GM04503 (cell line): ENCODE results near the gene CADPS.
A peak's percentile ranks its signal among the peaks of the same experiment; 100 is the strongest.

Experiments used
- DNase-seq: peaks from one replicate; pipeline ENCODE4 v3.0.0-alpha.2; 2012; ENCODE audit warnings: low read depth

Gene CADPS

DNA sequence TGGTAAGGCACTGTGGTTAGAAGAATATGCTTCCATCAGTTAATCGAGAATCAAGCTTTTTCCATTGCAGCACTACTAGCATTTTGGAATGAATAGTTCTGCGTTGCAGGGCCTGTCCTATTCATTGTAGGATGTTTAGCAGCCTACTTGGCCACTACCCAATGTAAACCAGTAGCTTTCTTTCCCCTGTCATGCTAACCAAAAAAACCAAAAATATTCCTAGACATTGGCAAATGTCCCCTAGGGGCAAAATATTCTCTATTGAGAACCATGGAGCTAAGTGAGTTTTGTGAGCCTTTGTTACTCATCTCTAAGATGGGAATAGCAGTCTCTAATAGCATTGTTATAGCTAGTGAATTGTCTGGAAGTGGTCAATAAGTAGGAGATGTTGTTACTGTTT, 187.2 kb downstream of the CADPS start:
- no peak for DNase-seq

DNA sequence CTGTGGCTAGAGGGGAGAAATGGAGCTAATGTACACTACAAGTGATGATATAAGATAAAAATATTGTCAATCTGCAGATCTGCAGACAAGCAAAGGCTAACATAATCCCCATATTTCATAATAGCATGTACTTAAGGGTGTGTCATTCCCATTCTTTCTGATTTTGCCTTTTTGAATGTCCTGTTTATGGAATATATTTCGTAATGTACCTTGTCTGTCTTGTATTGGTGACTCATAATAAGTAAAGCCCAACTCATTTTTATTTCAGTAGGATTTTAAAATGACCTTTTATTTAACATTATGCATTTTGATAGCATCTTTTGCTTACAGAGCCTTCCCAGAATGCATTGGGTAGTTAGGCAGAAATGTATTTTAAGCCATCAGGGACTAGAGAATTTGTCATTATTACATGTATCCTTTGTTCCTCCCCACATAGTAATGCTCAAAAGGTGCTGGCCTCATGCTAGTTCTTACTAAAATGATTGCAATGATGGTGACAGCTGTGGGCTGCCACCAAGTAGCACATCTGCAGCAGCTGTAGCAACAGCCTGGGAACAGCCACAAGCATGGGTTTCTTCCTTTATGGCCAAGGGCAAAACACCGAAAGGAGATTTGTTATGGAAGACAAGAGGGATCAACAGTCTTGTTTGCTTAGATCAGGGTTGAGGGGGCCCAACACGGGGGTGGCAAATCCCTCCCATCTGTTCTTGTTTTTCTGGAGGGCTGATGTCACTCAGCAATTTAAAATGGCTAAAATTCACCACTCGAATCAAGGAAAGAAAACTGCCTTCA, 188.5 kb downstream of the CADPS start:
- DNase-seq: no peak

DNA sequence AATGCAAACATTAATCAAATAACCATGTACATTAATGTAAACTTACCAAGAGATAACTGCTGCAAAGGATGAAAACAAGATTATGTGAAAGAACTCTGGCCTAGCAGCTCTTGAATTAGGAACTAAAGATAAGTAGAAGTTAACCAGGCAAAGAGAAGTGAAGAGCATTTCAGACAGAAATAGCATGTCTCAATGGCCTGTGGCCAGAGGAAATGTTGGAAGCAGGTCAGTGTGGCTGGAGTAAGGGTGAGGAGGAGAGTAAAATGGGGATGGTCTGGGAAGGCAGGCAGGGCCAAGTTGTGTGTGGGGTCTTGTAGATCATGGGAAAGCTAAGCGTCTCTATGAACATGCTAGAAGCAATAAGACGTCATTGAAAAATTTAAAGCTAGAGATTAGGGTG, 192.4 kb downstream of the CADPS start:
- no peak for DNase-seq

DNA sequence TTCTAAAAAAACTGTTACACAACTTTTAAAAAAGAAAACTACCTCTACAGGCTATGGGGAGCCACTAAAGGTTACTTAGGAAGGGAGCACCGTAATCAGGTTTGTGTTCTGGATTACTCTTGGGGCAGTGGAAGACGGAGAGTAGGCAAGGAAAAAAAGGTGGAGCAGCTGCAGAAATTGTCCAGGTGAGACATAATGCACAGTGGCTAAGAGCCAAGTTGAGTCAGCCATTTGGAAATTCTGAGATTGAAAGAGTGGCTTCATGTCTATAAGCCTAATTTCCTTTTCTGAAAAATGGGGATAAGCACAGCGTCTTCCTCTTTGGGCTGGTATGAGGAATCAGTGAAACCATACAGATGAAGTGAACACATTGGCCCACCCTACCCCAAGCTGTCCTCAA, 195.2 kb downstream of the CADPS start:
- no peak for DNase-seq

DNA sequence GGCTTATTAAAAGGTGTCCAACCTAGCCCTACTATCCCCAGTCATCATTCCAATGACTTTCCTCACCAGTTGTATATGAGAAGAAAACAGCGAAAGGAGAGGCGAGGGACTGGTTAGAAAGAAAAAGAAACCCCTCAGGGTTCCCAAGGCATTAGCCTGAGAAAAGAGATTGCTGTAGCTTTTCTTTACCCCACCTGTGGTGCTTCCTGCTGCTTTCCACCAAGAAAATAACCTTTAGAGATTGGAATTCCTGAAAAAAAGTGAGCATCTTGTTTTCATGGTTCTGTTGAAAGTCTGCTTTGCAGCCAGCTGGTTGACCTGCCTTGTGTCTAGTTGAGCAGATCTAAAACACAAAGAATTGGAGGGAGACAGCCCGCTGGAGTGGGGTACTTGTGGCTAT, 196.4 kb downstream of the CADPS start:
- DNase-seq: no peak

DNA sequence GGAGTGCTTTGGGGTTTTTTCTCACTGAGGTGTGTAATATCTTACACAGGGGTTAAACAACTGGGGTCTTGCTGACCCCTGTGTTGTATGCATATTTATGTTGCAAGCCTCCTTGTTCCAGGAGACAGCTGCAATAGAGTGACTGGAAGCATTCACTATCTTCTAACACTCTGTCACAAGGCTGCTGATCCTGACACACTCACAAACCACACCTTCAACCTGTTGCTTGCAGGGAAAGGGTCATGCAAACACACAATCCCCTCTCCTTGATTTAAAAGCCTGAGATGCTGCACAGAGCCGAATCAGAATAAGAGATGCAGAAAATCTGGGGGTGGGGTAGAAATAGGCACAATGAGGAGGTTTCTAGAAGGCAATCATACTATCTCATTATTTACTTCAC, 197.3 kb downstream of the CADPS start:
- no peak for DNase-seq

DNA sequence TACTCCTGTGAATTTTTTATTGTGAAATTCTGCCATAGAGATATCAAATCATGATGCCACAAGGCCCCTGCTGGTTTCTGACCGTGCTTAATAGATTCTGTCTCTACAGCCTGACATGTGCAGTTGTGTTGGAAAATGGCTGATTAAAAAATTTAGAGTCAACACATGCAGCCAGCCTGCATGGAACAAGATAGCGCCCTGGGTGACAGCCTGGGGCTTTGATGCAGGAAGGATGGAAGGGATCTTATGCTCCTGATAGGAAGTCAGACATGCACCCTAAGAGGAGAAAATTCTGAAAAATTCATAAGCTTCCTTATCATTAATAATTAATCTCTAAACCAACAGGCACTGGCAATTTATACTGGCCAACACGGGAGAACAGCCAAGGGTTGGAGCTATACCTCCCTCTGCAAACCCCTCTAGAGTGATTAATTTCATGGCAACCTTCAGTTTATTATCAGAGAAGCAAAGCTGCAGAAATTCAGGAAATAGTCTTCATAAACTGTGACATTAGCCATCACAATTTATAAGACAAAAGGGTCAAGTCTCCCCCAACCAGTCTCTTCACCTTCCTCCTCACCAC, 198.4 kb downstream of the CADPS start:
- DNase-seq: no peak

DNA sequence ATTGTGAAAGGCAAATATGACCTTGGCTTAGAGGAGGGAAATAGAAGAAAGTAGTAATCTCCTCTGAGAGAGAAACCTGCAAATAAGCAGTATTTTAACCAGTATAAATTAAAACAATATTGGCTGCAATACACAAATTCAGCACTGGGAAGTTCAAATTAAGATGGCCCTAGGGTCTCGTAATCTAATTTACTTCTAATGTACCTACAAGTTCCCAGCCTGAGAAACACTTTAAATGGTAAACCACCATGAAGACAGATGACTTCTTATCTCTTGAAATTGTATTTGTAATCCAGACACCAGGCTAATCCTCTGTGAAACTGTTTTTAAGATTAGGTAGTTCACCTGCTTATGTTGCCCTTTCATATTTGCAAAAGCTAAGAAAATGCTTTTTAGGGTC, 199.7 kb downstream of the CADPS start:
- DNase-seq: no peak

DNA sequence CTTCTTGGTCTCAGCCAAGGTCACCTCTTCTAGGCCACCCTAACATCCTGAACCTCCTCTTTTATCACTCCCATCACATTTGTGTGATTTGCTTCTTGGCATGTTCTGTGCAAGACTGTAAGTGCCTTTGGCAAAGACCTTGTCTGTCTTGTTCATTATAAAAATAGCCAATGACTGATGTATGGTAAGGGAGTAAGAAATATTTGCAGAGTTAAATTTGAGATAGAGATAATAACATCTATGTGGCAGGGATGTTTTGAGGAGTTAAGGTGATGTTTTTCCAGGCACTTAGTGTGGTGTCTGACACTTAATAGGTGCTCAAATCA, 202.3 kb downstream of the CADPS start:
- DNase-seq: no peak

DNA sequence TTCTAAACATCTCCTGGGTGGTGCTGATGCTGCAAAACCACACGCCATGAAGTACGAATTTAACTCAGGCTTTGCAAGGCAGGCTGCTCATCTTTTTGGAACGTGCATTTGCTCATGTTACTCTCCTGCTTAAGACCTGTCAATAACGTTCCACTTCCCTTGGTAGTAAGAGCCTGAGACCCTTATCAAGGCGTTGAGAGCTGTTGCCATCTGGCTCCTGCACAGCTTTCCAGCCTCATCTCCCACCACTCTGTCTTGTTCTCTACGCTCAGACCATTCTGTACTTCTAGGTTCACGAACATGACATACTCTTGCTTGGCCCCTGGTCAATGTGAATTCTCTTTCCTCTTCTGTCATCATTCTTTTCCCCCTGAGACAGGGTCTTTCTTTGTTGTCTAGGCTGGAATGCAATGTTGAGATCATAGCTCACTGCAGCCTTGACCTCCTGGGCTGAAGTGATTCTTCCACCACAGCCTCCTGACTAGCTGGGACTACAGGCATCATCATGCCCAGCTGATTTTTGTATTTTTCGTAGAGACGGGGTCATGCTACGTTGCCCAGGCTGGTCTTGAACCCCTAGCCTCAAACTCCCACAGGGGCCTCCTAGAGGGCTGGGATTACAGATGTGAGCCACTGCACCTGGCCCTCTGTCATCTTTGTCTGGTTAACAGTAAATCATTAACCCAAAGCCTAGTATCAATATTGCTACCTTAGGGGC, 202.8 kb downstream of the CADPS start:
- no peak for DNase-seq

DNA sequence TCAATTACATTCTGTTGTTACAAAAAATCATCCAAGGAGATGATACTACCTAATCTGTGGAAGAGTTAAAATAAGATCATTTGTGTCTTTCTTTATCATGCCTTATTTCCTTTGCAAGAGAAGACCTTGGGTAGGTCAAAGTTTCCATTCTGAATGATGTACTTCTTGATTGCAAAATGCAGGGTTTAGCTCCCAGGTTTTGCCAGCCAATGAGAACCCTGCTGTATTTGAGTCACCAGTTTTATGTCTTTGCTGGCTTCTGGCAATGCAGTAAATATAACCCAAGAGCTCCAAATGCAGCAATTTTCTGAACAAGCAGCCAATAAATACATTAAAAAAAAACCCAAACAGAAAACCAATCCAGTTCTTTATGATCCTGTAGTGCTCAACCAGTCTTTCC, 204.9 kb downstream of the CADPS start:
- DNase-seq: peak; percentile 5

DNA sequence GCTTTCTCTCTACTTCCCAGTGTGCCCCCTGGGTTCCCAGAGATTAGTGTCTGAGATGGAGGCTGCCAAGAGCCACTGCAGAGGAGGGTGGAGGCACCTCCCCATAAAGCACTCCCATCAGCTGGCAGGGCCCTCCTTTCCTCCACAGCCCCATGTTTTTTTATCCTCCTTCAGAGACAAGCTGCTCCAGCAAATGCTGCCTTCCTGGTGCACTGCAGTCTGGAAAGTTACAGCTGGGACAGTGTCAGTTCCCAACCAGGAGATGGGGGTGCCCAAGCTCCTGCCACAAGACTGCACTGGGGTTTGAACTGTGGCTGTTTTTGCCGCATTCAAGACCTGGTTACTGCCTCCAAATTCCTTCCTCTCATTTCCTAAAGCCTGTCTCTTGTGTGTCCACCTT, 206.1 kb downstream of the CADPS start:
- DNase-seq: no peak

DNA sequence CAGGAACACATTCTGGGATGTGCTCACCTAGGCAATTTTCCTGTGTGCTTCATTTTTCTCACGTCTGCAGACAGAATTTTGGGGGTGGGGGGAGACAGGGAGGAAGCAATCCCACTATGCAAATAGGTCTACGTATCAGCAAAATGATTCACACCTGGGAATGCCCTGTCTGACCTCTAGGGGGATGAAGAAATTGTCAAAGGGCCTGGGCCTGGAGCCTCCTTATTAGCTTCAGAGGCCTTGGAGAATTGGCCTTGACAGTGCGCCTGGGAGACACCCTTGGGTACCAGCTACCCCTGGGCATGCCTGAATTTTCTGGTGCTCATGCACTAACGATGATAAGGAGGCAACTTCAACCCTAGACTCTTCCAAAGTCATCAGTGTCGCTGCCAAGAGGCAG, 207.5 kb downstream of the CADPS start:
- no peak for DNase-seq

DNA sequence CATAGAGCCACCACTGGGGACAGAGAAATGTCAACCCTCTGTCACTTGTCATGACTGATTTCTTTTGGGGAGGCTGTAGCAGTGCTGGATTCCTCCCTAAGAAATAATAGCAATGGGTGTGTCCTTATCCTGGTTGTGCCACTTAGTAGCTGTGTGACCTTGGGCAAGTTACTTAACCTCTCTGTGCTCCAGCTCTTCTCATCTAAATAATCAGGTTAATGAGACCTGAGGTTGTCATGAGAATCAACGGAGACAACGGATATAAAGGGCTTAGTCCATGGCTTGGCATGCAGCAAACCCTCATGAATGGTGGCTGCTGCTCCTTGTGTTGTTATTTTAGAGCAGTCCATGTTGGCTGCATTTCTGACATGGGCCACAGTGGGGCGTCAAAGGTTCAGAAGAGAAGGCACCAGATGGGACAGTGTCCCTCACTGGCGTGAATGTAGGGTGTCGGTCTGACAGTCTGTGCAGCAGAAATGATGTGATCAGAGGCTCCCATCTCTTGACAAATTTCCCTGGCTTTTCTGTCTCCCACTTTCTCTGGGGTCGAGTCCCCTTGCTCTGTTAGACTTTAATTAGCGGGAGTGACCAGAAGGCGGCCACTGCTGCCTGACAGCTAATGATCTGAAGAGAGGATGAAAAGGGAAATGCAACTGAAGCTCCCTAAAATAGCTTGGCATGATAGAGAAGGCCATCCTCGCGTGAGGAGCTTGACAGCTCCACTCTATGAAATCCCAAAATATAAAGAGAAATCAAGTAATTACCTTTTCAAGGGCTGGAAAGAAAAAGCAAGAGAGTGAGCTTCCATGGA, 209.4 kb downstream of the CADPS start:
- DNase-seq: peak; percentile 3

DNA sequence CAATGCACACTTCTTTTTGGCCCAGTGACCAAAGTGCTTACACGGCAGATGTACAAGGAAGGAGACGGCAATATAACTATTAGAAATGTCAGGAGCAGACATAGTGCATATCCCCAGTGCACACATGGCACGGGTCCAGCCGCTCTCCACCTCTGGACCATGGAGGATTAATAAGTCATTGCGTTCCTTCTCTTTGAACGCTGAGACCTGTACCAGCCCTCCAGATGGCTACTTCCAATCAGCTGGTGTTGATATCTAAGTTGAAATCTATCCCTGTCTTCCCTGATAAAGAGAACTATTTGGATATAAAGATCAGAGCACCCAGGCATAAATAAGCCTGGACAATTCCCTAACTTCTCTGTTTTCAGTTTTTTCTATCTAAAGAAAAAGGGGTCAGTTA, 212.5 kb downstream of the CADPS start:
- no peak for DNase-seq

DNA sequence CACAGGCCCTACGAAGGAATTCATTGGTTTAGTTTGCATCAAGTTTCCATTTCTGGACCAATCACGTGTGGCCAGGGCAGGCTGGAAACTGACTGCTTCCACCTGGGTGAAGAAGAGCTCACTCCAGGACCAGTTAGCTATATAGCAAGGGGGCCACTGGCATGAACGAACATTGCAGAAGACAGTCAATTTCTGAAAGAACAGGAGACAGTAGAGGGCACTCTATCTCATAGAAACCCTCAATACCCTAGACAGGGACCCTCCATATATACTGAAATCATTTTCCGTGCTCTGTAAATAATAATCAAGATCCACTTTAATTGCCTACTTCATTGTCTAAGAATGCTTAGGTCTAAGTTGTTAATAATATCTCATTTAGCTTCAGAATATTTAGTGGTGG, 215.6 kb downstream of the CADPS start:
- no peak for DNase-seq

DNA sequence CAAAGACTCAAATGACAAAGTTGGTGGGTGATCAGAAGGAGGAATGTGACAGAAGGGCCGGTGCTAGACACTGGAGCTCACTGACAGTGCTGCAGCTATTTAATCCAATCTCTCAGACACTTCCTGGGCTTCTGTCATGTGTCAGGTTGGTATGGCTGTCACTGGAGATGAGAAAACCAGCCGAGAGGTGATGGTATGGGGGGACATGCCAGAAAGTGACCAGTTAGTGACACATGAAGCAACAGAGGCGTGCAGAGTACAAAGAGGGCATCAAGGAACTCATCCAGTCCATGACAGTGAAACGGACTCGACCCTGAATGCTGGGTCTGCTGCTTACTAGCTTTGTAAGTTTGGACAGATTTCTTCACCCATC, 219.5 kb downstream of the CADPS start:
- no peak for DNase-seq

DNA sequence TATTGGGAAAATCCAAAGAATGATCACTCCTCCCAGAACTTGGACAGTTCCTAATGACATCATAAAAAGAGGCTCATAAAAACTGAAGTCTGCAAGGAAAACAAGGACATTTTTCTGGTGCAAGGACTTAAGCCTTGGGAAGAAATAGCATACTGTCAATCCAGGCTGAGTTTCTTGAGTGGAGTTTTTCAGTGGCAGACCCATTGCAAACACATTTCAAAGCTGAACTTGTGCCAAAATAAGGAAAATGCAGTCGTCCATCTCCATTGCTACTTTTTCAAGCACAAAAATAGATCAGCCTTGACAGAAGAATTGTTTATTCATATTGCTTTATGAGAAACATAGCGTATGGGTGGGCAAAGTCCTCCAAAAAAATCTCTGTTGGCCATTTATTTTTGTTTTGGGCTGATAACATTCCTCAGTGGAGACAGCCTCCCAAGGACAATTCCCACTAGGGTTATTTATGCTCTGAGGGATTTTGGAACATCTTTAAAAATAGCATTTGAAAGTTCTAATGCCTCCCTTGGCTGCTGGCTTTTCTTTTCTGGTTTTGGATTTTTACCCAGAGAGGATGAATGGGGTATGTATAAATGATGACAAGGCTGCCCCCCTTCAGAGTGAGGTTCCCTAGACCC, 220.0 kb downstream of the CADPS start:
- DNase-seq: no peak

DNA sequence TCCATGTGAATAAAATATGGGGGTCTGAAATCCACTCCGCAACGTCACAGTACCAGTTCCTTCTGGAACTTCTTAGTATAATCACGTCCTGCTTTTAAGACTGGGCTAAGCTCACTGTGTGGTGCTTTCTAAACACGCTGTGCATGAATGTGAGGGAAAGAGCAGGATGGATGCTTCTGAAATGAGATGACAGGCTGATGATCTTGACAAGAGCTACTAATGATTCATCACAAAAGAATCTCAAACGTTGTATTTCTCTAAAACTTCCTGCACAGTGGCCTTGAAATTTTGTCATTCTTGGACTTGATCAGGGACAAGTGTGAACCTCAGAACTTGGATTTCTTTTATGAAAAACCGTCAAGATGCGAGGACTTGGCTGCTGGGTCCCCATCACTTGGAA, 221.4 kb downstream of the CADPS start:
- DNase-seq: no peak

DNA sequence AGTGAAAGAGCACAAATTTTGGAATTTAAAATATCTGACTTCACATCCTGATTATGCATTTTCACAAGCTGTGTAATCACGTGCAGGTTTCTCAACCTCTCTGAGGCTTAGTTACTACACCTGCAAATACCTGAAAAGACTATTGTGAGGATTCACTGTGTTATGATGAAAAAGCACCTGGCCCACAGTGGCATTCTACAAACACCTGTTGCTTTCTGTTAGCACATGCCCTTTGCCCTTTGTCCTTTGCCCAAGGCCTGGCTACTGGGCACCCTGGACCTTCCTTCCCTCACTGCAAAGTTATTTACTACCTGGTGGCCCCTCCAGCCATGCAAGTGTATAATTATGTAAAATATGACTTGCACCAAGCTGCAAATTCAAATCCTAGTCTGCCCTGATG, 227.5 kb downstream of the CADPS start:
- no peak for DNase-seq

DNA sequence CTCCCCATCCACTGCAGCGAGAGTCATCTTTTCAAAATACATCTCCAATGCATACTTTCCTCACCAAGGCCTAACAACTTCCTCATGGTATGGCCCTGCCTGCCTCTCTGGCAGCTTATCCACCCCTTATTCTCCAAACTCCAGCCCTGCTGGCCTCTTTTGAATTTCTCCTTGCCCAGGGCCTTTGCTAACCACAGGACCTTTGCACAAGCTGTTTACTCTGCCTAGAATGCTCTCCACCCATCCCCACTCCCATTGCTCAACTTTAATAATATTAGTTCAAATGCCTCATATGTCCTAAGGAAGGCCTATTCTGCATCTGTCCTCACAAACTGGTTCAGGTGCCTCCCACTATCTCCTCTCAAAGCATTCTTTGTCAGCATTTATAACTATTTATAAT, 230.7 kb downstream of the CADPS start:
- DNase-seq: no peak

DNA sequence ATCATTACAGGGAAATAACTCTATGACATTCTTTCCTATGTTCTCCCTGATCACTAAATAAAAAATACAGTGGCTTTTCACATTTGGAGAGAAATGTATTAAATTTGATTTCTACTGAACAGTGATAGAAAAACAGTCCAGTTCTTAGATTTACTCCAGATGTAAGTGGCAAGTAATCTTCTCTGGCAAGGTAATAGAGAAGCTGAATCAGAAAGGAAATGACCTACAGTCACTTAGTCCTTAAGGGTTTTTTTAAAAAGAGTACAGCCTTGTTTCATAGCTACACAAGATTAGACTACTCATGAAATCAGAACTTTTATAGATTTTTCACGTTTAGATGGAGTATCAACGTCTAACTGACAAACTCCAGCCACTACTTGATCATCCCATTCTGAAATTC, 236.9 kb downstream of the CADPS start:
- DNase-seq: no peak
